B cell (primary cell): Measurements from ENCODE around the gene EFHC2. TPM values are rescaled to one million over a fixed set of nuclear protein-coding genes. Genes with fewer than 3 reads are reported as not detected.

ENCODE experiments used
- ATAC-seq: fragments of 200-7000 bp; cut with Tn5 transposase; one replicate; pipeline ENCODE4 v1.10.0; 2021; ENCODE audit warnings: low read depth, mild to moderate bottlenecking, moderate number of reproducible peaks, moderate library complexity
- CTCF ChIA-PET: fragments of 350-600 bp; sonication (Branson Sonifier 250); formaldehyde crosslinking; loops from one replicate; lab custom pipeline; 2021; ENCODE audit warnings: antibody characterized with exemption, inconsistent platforms; lab: Charles Lee
- POLR2A ChIA-PET: fragments of 350-600 bp; sonication (Branson Sonifier 250); formaldehyde crosslinking; loops from one replicate; lab custom pipeline; 2021; ENCODE audit warnings: antibody characterized with exemption; lab: Charles Lee
- DNase-seq: peaks from one replicate; pipeline ENCODE4 v3.0.0; 2013
- H2AFZ ChIP-seq: 2 replicates; pipeline ENCODE4 v1.6.1; 2012; ENCODE audit warnings: mild to moderate bottlenecking, low read depth, low read length; ENCODE audit not compliant: insufficient read depth, poor library complexity, severe bottlenecking
- H3K27ac ChIP-seq, 2 donors: 1 replicate in 1 of 2; 2 replicates in 1 of 2; pipeline ENCODE4 v1.5.1; 2012 to 2013; ENCODE audit warnings: low read length in 2 of 2, mild to moderate bottlenecking in 2 of 2, moderate library complexity in 1 of 2
- H3K27me3 ChIP-seq, 4 experiments: fragments of 200-600 bp in 1 of 4; sonication (generic) in 1 of 4; replicated peaks in 1 of 4; 1 replicate in 2 of 4; 2 replicates in 2 of 4; pipeline versions ENCODE4 v1.6.1 to v1.7.0; 2013 to 2016; ENCODE audit warnings: low read length in 3 of 4, mild to moderate bottlenecking in 2 of 4, mixed read lengths in 1 of 4, moderate library complexity in 1 of 4; ENCODE audit not compliant: insufficient read depth in 4 of 4, control insufficient read depth in 3 of 4; ENCODE audit errors: control extremely low read depth in 1 of 4
- H3K36me3 ChIP-seq, 2 experiments: replicated peaks in 1 of 2; 1 replicate in 1 of 2; 2 replicates in 1 of 2; pipeline versions ENCODE4 v1.6.1 to v1.7.1; 2013; ENCODE audit warnings: low read length in 1 of 2; ENCODE audit not compliant: insufficient read depth in 2 of 2, control insufficient read depth in 1 of 2; ENCODE audit errors: control extremely low read depth in 1 of 2, extremely low read depth in 1 of 2
- H3K4me1 ChIP-seq, 2 donors: fragments of 200-600 bp in 1 of 2; sonication (generic) in 1 of 2; 1 replicate in 1 of 2; 2 replicates in 1 of 2; pipeline versions ENCODE4 v1.5.1 to v1.6.1; 2013 to 2017; ENCODE audit warnings: low read length in 2 of 2; ENCODE audit not compliant: control insufficient read depth in 2 of 2, insufficient read depth in 2 of 2
- H3K4me2 ChIP-seq: replicated peaks from 2 replicates; pipeline ENCODE3; 2012; ENCODE audit warnings: mild to moderate bottlenecking, low read depth, low read length; ENCODE audit not compliant: poor library complexity, severe bottlenecking
- H3K4me3 ChIP-seq, 5 experiments: fragments of 200-600 bp in 1 of 5; sonication (generic) in 1 of 5; 1 replicate in 3 of 5; 2 replicates in 2 of 5; pipeline versions ENCODE4 v1.5.1 to v1.7.0; 2011 to 2016; ENCODE audit warnings: low read length in 4 of 5, mild to moderate bottlenecking in 4 of 5, low read depth in 2 of 5, control low read depth in 1 of 5, moderate library complexity in 1 of 5; ENCODE audit not compliant: insufficient read depth in 1 of 5; ENCODE audit errors: control extremely low read depth in 1 of 5, extremely low read depth in 1 of 5
- H3K79me2 ChIP-seq: fragments of 200-600 bp; sonication (generic); one replicate; pipeline ENCODE4 v1.6.0; 2016; ENCODE audit warnings: low read length; ENCODE audit not compliant: control insufficient read depth, insufficient read depth
- H3K9ac ChIP-seq: fragments of 200-600 bp; sonication (generic); 2 replicates; pipeline ENCODE4 v1.6.1; 2017; ENCODE audit warnings: mild to moderate bottlenecking, low read length, moderate library complexity
- H3K9me3 ChIP-seq, 3 donors: one replicate each; pipeline versions ENCODE4 v1.6.1 to v1.7.1; 2013; ENCODE audit warnings: low read length in 2 of 3; ENCODE audit not compliant: control insufficient read depth in 2 of 3, insufficient read depth in 1 of 3; ENCODE audit errors: control extremely low read depth in 1 of 3
- H4K20me1 ChIP-seq: 2 replicates; pipeline ENCODE4 v1.6.0; 2012; ENCODE audit warnings: mild to moderate bottlenecking, low read length; ENCODE audit not compliant: insufficient read depth, control insufficient read depth, poor library complexity, severe bottlenecking
- H3K27ac Mint-ChIP-seq: one replicate; pipeline ENCODE4 v1.8.0; 2021; ENCODE audit warnings: mixed read lengths
- H3K27me3 Mint-ChIP-seq: one replicate; pipeline ENCODE4 v1.8.0; 2021; ENCODE audit warnings: mixed read lengths
- H3K4me1 Mint-ChIP-seq: one replicate; pipeline ENCODE4 v1.8.0; 2021; ENCODE audit warnings: mixed read lengths
- H3K4me3 Mint-ChIP-seq: one replicate; pipeline ENCODE4 v1.8.0; 2021; ENCODE audit warnings: mixed read lengths
- H3K9me3 Mint-ChIP-seq: one replicate; pipeline ENCODE4 v1.8.0; 2022; ENCODE audit warnings: mixed read lengths; ENCODE audit not compliant: insufficient read depth
- EZH2 ChIP-seq: IDR thresholded peaks from 2 replicates; pipeline ENCODE4 v1.6.1; 2012; ENCODE audit warnings: borderline replicate concordance, low read depth, mild to moderate bottlenecking, moderate library complexity, low read length; ENCODE audit not compliant: insufficient read depth, poor library complexity, severe bottlenecking
- WGBS: methylation state at CpG from one replicate; pipeline ENCODE4 v1.1.5; 2013; ENCODE audit warnings: missing lambda C conversion rate; ENCODE audit not compliant: insufficient coverage; 5-methylcytosine and 5-hydroxymethylcytosine counted together
- intact Hi-C: fragments of 100-400 bp; cut with micrococcal nuclease; formaldehyde crosslinking; loops from one replicate; pipeline ENCODE4 v1.10.0; 2022
- polyA plus RNA-seq: library from polyadenylated mRNA; depleted of rRNA; stranded (reverse); fragments of >200 nt; gene quantifications from 2 replicates; pipeline ENCODE4 v1.2.3, GENCODE V29; 2012
- total RNA-seq, 2 donors: library from RNA; stranded (reverse); fragments of 120-200 nt in 1 of 2; gene quantifications; 1 replicate in 1 of 2; 2 replicates in 1 of 2; pipeline versions ENCODE4 v1.2.3 to v1.2.4, GENCODE V29; 2013 to 2022
- TF ChIP-seq, protein P1 (sequence below): fragments of 200-600 bp; IDR thresholded peaks from one replicate; pipeline ENCODE4 v1.8.0; 2022; ENCODE audit warnings: antibody characterized with exemption, mild to moderate bottlenecking

The EFHC2 gene
- total and polyA plus RNA-seq, 2 donors (not counting 1 experiment from before 2014, with no cell fraction given), result 0.12 to 0.47 TPM

DNA sequence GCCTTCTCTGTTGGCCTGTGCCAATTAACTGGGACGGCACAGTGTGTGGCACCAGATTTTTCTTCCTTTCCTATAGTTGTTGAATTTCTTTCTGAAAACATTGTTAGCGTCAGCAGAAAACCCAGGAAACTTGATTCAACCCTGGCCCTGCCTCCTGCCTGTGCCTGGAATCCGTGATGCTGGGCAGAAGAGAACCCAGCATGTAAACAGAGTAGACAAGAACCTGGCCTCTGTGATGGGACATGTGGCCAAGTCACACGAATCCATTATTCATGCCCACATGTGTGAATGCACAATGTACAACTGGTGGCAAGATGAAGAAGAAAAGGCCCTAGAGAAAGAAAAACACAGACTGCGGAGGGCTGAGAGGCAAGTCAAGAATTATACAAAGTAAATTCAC lies 111.4 kb downstream of the EFHC2 start:
- Mint-ChIP-seq H3K27ac (no peak overlapping the region), H3K9me3 (no peaks in the 10 kb centered on the region), H3K27me3 (no peaks in the 10 kb centered on the region), H3K4me3 (no peak overlapping the region), H3K4me1 (peaks cover 7% of the 10 kb centered on the region)
- intact Hi-C loops, result no loop called here
- WGBS, result 100% methylated on average over 1 of the region's 5 CpGs
- Histone ChIP-seq H3K36me3 (no peaks in the 10 kb centered on the region), H3K4me3 (no peak overlapping the region), H3K27me3 (no peaks in the 10 kb centered on the region), H4K20me1 (no peaks in the 10 kb centered on the region), H3K9ac (no peak overlapping the region), H3K27ac (no peak overlapping the region), H2AFZ (no peak overlapping the region), H3K4me2 (no peak overlapping the region), H3K9me3 (no peaks in the 10 kb centered on the region), H3K4me1 (no peaks in the 10 kb centered on the region), H3K79me2 (no peaks in the 10 kb centered on the region)
- DNase-seq (no peak), ATAC-seq (no peak)
- ChIA-PET POLR2A (no interaction called here), CTCF (no interaction called here)
- TF ChIP-seq, protein P1, sequence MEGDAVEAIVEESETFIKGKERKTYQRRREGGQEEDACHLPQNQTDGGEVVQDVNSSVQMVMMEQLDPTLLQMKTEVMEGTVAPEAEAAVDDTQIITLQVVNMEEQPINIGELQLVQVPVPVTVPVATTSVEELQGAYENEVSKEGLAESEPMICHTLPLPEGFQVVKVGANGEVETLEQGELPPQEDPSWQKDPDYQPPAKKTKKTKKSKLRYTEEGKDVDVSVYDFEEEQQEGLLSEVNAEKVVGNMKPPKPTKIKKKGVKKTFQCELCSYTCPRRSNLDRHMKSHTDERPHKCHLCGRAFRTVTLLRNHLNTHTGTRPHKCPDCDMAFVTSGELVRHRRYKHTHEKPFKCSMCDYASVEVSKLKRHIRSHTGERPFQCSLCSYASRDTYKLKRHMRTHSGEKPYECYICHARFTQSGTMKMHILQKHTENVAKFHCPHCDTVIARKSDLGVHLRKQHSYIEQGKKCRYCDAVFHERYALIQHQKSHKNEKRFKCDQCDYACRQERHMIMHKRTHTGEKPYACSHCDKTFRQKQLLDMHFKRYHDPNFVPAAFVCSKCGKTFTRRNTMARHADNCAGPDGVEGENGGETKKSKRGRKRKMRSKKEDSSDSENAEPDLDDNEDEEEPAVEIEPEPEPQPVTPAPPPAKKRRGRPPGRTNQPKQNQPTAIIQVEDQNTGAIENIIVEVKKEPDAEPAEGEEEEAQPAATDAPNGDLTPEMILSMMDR, result no peak
- no peak for TF ChIP-seq EZH2

DNA sequence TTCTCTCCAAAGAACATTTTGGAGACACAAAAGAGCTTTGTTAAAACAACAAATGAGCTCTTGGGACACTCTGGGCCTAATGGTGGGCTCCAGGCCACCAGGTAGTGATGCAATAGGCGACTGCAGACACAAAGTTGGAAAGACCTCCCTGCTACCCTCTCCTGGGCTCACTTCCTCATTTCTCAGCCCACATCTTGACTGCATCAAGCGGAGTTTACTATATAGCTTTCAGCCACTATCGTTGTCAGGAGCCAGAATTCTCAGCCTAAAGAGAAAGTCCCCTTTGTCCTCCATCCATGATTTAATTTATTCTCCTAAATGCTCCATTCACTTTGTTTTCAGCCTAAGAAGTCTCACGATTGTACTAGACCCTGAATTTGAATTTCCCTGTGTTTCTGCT lies 114.9 kb downstream of the EFHC2 start:
- no peak for TF ChIP-seq EZH2
- TF ChIP-seq, protein P1, result no peak
- peak; percentile 45 for ATAC-seq
- Histone ChIP-seq H3K9me3 (no peaks in the 10 kb centered on the region), H3K36me3 (no peaks in the 10 kb centered on the region), H3K4me3 (no peak overlapping the region), H3K4me2 (no peak overlapping the region), H2AFZ (no peak overlapping the region), H3K9ac (no peak overlapping the region), H3K79me2 (no peaks in the 10 kb centered on the region), H3K4me1 (no peaks in the 10 kb centered on the region), H3K27me3 (no peaks in the 10 kb centered on the region), H4K20me1 (no peaks in the 10 kb centered on the region), H3K27ac (no peak overlapping the region)
- no peak overlapping the region for H3K27ac Mint-ChIP-seq
- H3K4me1 Mint-ChIP-seq, result peaks cover 7% of the 10 kb centered on the region
- H3K27me3 Mint-ChIP-seq, result no peaks in the 10 kb centered on the region
- H3K4me3 Mint-ChIP-seq, result no peak overlapping the region
- CTCF ChIA-PET, result no interaction called here
- 25% methylated on average over 2 of the region's 4 CpGs for WGBS
- intact Hi-C loops, result no loop called here
- DNase-seq, result peak; percentile 13
- POLR2A ChIA-PET, result no interaction called here
- H3K9me3 Mint-ChIP-seq, result no peaks in the 10 kb centered on the region
